Activated CD4-positive, alpha-beta T cell treated with anti-CD3 and anti-CD28 coated beads for 4 hours (primary cell): Measurements from ENCODE around the gene DUOX2.
A peak's percentile ranks its signal among the peaks of the same experiment; 100 is the strongest.
"Not testable (repeated sequence)": the region's sequence is repeated elsewhere in the genome, so short reads cannot be mapped to it uniquely, and the experiment has no call there.

Experiments used
- DNase-seq, 2 donors: peaks; one replicate each; pipeline ENCODE4 v3.0.0-alpha.2; 2020

The DUOX2 gene

DNA sequence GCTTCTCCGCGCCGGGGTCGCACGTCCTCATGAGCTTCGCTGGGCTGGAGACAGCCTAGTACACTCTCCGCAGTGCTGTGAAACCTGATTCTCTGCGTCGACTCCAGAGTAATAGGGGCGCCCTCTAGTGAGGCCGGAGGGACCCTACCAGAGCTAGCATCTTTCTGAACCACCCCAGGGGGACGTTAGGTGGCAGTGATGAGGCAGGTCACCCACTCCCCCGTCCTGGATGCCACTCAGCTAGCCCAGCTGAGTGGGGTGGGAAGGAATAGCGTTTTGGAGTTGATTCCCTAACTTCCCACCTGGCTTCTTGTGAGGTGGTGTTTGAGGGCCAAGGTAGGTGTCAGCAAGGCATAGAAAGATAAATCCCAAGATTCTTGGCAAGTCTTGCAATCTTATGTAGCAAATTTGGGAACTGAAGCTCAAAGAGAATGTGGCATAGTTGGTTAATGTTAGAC lies 4.2 kb upstream of the DUOX2 start:
- peak; percentile 79 to 83 for DNase-seq

DNA sequence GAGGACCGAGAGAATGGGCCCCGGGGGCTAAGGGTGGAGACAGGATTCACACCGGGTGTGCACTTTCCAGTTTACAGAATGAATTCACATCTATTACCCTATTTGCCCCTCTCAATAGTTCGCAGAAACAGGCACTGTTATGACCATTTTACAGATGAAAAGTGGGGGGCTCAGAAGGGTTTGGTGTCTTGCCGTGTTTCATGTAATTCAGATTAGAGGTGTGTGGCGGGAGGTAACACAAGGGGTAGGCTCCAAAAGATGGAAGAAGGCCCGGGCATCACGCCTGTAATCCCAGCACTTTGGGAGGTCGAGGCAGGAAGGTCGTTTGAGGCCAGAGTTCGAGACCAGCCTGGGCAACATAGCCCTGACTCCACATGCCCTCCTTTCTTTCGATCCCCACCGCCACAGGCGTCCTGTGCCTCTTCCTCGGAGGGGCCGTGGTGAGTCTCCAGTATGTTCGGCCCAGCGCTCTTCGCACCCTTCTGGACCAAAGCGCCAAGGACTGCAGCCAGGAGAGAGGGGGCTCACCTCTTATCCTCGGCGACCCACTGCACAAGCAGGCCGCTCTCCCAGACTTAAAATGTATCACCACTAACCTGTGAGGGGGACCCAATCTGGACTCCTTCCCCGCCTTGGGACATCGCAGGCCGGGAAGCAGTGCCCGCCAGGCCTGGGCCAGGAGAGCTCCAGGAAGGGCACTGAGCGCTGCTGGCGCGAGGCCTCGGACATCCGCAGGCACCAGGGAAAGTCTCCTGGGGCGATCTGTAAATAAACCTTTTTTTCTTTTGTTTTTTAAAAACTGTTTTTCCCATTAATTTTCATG lies 3.5 kb upstream of the DUOX2 start:
- no peak for DNase-seq

- DNase-seq: no peak
These were observed 2.7 kb upstream of the DUOX2 start for GRCh38 chr15:45116482-45117307.

DNA sequence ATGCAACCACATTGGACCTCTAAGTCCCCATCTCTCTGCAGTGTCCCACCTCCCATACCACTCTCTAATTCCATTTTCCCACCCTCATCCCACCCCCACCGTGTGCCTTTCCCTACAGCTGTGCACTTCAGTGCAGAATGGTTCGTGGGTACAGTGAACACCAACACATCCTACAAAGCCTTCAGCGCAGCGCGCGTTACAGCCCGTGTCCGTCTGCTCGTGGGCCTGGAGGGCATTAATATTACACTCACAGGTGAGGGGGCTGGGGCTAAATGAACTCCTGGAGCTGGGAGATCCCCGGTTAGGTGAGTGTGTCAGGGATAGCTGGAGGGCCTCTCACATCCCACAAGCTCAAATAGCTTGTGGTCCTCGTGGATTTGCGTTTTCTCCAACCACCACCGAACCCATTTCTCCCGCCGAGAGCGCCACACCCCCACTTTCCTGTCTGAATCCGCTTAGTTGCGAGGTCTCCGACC lies 2.1 kb upstream of the DUOX2 start:
- DNase-seq: no peak

- no peak for DNase-seq
These were observed 1.4 kb upstream of the DUOX2 start for GRCh38 chr15:45115312-45115820.

DNA sequence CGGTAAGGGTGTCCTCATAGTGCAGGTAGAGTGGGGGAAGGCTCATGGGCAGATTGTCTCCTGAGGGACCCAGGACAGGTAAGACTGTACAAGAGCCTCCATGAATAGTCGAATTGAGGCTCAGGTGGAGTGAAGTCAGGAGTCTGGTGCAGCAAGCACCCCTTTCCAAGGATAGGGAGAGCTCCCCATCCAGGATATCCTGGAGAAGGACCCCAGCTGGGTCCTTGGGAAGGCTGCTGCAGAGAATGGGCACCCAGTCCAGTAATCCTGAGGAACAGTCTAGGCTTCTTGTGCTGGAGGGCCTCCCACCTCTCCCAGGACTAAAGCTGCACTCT lies 746 bp upstream of the DUOX2 start:
- no peak for DNase-seq

GRCh38 chr15:45113380-45113990 lies 487 bp downstream of the DUOX2 start:
- DNase-seq: no peak

DNA sequence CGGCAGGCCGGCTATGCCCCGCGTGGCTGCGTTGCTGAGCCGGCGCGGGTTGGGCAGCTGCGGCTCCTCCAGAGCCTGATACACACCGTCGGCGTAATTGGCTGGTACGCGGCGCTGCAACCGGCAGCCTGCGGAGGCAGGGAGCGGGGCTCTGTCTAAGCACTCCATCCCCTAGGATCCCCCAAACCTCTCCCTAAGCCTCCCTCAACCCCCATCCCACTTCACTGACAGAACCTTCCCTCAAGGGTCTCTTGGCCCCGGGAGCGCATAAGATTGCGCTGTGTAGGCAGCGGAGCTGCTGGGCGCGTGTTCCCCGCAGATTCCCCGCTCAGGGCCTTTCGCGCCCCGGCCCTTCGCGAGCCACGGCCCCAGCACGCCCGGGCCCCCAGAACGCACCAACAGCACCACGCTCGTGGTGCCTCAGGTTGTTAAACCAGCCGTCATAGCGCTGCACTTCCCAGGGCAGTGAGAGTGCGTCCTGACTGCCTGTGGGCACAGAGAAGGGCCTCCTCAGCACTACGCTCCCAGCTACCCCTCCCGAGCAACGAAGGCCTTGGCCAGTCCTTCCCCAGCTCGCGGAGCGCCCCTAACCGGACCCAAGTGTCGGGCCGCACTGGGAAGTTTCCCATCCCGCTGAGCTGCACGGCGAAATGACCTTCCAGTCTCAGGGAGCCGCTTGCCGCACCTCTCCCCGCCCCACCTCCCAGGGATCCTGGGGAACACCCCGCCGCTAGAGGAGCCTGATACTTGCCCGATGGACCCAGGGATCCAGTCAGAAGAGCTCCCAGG lies 1.2 kb downstream of the DUOX2 start:
- DNase-seq: no peak

- DNase-seq: no peak
These were observed 1.8 kb downstream of the DUOX2 start for GRCh38 chr15:45112143-45112590.

GRCh38 chr15:45111390-45112142 lies 2.4 kb downstream of the DUOX2 start:
- DNase-seq: no peak

DNA sequence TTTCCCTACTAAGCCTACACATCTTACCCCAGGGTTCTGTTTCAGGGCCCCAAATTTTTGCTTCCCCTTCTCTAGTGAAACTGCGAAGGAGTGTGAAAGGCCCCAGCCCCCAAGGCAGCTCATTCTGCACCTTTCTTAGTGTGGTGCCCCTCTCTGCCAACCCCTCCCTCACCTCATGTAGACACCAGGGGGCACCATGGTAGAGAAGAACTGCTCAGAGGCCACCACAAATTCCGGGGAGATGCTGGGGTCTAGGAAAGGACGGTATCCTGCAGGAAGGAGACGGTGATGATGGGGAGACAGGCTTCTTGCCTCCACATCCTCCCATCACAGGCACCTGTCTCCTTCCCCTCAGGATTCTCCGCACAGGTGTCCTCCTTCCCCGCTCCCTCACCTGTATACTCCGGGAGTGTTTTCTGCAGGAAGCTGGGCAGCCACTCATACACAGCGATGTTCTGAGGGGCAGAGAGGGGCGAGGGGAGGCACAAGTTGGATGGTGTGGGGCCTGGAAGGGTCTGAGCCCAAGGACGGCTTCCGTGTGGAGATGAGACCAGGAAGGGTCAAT lies 3.6 kb downstream of the DUOX2 start:
- no peak for DNase-seq

DNA sequence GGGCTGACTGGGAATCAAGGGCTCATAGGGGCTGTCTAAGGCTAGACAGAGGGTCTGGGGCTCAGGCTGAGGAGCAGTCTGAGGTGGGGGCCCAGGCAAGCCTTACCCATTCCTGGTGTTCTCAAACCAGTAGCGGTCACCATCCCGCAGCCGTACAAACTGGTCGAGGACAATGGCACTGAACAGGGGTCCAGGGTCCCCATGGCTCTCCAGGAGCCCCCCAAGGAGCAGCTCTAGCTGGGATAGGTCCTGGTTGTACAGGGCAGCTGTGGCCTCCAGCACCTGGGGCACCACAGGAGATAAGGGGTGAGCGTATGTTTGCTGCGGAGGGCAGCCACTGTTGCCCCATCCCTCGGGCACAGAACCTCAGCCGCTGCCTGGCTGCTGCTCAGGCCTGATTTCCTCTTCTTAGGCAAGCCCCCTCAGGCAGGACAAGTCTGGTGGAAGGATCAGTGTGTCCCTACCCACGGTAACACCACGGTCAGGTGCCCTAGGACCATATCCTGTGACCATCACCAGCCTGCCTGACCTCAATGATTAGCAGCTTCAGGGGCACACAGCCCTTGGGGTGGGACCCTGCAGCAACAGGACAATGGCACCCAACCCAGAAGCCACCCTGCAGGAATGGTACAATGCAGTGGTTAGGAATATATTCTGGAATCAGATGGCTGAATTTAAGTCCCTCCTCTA lies 5.9 kb downstream of the DUOX2 start:
- DNase-seq: no peak

DNA sequence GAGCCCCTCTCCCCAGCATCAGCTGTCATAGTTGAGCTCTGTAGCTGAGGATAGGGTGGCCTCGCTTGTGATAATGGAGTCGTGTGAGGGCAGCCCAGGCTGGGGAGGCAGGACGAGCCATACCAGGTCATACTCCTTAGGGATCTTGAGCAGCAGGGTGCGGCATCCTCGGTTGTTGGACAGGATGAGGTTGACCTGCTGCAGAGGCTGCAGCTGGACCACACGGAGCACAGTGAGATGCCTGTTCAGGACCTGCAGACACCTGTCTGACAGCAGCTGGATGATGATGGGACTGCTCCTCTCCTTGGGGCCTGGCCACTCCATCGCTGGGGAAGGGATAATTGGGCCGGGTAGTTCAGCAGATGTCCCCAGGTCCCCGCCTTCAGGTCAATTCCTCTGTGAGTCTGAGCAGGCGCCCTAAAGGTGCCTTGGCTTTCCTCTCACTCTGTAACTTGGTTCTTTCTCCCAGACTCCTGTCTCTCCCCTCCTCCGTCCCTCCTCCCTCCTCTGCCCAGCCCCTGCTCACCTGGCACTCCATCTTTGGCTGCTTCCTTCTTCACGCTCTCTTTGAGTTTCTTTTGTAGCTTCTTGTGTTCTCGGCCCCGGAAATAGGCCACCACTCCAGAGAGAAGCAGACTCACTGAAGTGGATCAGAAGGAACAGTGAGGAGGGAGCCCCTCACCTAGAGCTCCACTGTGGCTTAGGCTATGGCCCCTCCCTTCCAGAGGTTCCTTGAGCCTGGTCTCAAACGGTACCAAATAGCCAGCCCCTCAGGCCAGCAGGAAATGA lies 7.8 kb downstream of the DUOX2 start:
- no peak for DNase-seq

DNA sequence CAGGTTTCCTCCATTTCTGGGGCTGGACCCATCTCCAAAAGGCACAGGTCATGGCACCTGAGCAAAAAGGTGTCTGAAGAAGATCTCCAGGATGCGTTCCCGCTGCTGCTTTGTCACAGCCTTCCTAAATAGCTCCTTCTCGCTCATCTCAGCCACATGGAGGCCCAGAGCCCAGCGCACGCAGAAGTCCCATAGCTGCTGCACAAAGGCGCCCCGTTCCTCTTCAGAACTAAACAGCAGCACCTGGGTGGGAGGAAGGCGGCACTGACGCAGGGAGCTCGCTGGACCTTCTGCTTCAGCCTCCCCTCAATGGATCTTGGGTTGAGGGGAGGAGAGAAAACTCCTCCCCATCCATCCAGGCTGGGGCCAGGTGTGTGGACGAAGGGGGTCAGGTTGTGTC lies 8.4 kb downstream of the DUOX2 start:
- no peak for DNase-seq

DNA sequence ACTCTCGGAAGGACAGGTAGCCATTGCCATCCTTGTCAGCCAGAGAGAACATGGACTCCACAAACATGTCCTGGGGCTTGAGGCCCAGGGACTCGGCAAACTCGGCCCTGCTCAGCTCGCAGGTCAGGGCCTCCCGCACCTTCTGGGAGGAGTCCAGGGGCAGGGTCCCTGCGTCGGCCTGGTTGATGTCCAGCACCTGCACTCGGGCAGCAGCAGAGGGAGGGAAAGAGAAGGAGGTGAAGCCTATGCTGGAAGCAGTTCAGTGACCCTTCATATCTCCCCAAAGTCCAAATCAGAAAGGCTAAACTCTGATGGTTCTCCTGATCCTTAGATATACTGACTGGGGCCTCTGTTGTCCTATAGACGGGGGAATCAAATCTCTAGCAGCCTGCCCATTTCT lies 9.8 kb downstream of the DUOX2 start:
- DNase-seq: not testable (repeated sequence)

DNA sequence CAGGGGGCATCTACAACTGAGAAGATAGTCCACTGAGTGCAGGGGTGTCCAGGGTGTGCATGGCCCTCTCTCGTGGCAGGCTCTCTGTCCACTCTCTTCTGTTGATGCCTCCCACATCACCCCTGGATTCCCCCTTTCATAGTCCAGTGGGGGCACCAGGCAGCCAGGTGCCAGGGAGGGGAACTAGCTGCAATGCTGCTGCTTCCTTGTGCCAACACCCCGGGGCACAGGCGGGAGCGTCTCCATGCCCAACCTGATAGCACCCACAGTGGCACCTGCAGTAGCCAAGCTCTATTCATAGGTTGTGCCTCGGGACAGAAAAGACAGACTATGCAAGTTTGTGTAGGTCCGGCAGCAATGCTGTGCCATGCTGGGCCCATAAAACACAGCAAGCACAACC lies 11.7 kb downstream of the DUOX2 start:
- DNase-seq: no peak

- no peak for DNase-seq
These were observed 12.2 kb downstream of the DUOX2 start for GRCh38 chr15:45101749-45102148.

DNA sequence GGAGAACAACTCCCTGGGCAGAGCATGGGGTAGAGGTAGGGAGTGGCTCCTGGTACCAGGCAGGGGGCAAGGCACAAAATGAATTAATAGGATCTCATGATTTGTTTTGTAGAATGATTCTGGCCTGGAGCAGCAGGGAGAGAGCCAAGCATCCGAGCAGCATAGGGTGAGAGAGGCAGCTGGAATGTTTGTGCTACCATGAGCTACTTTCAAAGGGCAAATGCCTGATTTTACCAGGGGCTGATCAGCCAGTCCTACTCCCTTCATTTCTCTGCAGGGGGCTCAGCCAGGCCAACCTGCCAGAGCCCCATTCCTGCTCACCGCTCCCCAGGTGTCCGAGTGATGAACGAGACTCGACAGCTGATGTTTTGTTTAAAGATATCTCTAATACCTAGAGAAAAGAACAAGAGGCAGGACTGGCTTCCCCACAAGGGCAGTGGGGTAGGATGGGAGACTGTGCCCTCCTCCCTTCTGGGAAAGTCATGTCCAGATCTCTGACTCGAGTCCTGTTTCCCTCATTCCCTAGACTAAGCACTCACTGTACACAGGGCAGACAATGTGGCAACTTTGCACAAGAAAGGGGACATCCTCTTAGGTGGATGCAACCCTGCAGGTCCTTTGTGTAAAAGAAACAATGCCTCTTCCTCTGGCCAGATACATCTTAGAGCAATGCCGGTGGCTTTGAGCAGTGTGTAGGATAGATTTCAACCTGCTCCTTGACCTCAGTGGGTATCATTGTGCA lies 12.9 kb downstream of the DUOX2 start:
- DNase-seq: no peak

DNA sequence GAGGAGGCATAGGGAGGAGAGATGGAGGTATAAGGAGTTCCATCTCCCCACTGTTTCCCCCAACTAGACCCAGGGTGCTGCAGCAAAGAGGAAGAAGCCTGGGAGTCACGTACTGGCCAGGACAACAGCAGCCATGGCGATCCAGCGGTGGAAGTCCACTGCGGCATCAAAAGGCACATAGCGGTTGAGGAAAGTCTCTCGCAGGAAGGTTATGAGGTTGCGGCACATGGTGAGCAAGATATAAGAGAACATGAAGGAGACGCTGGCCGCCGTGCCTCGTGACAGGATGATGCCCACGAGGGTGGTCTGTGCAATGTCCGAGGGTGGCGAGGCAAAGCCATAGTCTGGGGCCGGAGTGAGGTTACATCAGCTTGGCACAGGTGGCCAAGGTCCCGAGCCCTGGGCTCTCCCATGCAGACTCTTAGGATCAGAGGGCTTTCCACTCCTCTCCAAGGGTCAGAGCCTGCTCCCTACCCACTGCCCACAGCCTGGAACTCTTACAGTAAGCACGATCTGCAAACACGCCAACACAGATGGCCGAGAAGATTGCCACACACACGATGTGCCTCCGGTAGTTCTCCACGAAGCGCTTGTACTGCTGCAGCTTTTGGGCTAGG lies 14.3 kb downstream of the DUOX2 start:
- DNase-seq: no peak
